GM19438 (cell line): ENCODE data around the gene IP6K1.
"Not testable (repeated sequence)": the region's sequence is repeated elsewhere in the genome, so short reads cannot be mapped to it uniquely, and the experiment has no call there.

ENCODE experiments used
- ATAC-seq: cut with Tn5 transposase; IDR thresholded peaks from one replicate; pipeline ENCODE4 v1.9.1; 2021; ENCODE audit warnings: low read depth; ENCODE audit not compliant: unreplicated experiment

IP6K1 gene

DNA sequence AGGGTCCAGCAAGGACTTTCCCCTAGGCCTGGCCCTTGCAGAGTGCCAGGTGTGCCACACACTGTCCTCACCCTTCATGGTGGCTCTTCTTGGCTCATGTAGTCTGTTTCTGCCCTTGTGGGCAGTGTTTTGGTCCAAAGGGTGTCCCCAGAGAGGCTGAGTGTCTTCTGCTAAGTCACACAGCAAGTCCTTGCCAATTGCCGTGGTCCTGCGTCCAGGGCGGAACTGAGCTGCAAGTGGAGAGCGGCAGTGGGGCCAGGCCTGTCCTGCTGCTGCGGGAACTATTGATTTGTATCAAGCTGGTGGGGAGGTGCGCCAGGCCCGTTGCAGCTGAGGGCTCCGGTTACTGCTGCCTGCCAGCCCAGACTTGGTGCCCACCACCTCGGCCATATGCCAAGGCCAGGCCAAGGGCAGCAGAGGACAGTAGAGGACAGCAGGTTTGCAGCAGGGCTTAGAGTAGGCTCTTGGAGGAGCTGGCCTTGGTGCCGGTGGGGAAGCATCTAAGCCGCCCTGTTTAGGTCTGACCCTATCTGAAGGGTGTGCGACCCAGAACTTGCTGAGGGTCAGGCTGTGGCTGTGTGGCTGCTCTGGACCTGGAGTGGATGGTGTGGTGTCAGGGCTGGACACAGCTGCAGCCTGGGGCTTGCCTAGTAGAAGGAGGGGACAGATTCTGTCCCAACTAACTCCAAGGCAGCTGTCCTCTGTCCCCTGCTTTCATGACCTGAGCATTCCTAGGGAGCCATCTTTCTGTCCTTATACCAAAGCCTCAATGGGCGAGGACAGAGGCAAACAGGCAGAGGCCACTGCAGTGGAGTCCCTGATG is 71.4 kb downstream of the IP6K1 start:
- no peak for ATAC-seq

DNA sequence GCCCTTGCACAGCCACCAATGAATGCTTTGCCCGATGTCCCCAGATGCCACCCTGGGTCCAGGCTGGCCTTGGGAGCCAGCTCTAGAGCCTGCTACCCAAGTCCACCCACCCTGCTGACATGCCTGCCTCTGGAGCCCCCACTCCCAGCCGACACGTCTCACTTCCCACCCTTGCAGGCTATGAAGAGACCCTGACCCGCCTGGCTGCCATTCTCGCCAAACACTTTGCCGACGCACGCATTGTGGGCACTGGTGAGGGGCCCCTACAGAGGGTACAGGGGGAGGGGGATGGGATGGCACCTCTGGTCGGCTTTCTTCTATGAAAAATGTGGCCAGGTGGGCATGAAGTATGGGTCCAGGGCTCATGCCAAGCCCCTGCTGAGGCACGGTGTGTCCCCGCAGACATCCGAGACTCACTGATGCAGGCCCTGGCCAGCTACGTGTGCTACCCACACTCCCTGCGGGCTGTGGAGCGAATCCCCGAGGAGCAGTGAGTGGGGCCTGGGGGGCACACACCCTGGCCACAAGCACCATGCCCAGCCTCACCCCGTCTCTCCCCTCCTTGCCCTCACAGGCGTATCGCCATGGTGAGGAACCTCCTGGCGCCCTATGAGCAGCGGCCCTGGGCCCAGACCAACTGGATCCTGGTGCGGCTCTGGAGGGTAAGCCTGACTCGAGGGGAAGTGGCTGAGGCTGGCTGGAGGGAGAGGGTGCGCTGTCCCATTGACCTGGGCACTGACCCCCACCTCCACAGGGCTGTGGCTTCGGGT is 72.8 kb downstream of the IP6K1 start:
- no peak for ATAC-seq

DNA sequence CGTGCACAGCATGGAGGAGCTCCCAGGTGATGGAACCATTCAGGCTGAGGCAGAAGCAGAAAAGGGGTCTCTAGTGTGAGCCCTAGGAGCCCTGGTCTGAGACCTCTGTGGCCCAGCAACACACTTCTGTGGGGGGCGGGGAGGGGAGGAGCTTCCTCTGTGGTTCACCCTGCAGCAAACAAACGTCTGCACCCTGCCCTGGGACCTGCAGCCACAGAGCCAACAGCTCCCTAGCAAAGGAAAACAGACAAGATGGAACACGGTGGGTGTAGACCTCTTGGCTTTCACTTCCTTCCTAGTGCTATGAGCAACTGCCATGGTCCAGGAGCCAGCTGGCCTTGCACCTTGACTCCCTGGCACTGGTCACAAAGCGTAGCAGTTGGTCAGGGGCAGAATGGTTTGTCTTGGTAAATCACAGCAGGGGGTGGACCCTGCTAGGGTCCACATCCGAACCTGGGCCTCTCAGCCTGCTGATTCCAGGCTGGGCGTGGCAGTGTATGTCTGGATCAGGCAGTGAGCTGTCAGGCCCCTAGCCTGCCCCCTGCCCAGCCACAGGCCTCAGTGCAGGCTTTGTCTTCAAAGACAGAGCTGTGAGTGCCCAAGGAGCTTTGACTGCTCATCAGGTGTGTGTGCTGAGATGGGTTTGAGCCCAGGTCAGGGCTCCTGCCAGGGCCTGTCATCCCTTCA is 73.6 kb downstream of the IP6K1 start:
- ATAC-seq, result no peak

DNA sequence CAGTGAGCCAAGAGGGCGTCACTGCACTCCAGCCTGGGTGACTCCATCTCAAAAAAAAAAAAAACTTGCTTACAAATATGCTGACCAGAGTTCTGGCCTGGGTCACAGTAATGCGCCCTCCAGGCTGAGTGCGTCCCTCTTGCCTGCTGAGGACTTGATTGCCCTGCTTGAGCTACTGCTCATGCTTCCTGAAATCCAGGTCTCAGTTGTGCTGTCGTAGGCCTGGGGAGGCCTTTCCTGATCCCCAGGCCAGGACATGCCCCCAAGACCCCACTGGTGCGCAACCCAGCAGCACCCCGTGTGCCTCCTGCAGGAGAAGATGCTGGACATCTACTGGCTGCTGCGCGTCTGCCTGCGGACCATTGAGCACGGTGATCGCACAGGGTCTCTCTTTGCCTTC is 74.2 kb downstream of the IP6K1 start:
- ATAC-seq, result no peak

DNA sequence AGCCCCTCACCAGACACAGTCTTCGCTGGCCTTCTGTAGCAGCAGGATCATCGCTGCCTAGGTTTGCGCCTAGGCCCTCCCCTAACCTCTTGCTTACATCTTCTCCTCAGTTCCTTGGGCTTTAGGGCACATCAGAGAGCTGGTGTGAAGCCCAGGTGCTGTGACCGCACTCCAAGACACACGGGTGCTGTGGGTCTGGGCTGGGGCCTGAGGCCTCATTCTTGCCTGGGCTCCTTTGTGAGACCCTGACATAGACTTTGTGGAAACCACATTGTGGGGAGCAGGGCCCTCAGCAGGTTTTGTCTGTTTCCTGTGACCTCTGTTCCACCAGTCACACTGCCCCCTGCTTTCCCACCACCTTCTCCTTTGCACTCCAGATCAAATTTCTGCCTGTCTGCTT is 74.9 kb downstream of the IP6K1 start:
- no peak for ATAC-seq

DNA sequence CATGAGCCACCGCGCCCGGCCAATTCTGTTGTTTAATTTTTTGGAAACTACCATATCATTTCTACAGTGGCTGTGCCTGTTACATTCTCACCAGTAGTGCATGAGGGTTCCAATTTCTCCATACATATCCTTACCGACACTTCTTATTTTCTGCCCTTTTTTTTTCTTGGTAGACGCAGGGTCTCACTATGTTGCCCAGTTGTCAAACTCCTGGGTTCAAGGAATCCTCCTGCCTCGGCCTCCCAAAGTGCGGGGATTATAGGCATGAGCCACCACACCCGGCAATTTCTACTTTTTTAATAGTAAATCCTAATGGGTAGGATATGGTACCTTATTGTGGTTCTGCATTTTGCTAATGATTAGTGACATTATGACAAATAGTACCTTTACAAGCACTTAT is 76.5 kb downstream of the IP6K1 start:
- ATAC-seq, result no peak

DNA sequence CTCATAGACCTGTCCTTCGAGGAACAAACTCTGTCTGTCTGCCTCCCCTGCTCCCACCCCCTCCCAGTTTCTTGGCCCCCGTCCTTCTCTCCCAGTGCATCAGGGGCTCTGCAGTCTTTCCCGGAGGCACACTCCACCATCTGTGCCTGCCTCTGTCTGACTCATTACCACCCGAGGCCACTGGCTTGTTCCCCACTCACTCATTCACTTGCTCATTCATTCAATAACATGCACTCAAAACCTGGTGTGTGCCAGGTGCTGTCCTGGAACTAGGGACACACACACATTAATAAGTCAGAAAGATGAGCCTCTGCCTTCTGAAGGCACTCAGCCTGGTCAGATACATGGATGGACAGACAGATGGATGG is 79.2 kb downstream of the IP6K1 start:
- ATAC-seq, result no peak

DNA sequence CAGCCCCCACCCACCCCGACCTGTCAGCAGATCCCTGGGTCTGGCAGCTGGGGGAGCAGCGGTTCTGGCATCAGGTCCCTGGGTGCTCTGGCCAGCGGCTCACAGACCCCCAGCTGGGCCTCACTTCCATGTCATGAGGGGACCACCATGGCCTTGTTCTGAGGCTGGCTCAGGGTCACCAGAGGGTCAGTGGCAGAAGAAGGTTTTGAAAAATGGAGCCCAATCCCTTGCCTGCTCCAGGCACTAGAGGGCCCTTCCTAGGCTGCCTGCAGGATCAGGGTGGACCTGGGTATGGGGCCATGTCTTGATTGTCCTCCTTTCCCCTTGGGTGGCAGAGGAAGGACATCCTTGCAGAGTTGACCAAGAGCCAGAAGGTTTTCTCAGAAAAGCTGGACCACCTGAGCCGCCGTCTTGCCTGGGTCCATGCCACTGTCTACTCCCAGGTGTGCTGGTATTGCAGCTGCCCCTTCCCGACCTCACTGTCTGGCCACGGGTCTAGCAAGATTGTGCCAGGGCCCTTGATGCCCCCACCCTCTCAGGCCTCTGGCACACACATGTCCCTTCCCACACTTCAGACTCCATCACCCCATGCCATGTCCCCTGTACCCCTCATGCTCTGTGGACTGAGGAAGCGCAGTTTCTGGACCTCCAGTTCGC is 79.8 kb downstream of the IP6K1 start:
- ATAC-seq, result no peak

DNA sequence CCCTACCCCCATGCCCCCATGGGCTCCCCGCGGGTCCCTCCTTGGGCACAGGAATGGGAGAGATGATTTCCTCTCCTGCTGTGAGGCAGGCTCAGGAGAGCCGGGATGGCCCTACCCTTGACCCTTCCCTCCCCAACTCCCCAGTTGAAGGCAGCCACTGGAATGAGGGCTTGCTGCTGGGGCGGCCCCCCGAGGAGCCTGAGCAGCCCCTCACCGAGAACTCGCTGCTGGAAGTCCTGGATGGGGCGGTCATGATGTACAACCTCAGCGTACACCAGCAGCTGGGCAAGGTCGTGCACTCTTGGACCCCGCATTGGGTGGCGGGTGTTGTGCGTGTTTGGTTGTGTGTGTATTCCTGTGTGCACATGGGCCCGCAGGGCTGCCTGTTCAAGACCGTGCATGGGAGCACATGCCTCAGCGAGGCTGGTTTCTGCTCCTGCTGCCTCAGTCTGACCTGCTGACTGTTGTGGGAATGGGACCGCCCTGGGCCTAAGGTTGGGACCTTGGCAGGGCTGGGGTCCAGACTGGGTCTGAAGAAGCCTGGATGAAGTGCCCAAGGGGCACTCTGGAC is 80.9 kb downstream of the IP6K1 start:
- ATAC-seq, result no peak

DNA sequence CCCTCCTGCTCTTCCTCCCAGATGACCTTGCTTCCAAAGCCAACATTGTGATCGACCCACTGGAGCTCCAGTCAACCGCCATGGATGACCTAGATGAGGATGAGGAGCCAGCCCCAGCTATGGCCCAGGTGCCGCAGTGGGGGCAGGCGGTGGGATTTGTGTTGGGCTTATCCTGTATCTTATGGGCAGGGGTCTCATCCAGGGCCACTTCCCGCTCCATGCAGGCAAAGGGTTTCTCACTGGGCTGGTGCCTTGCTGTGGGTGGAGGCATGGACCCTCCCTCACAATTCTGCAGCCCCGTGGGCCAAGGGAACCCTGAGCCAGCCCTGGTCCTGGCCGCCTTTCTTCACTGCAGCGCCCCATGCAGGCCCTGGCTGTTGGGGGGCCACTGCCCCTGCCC is 81.7 kb downstream of the IP6K1 start:
- no peak for ATAC-seq

DNA sequence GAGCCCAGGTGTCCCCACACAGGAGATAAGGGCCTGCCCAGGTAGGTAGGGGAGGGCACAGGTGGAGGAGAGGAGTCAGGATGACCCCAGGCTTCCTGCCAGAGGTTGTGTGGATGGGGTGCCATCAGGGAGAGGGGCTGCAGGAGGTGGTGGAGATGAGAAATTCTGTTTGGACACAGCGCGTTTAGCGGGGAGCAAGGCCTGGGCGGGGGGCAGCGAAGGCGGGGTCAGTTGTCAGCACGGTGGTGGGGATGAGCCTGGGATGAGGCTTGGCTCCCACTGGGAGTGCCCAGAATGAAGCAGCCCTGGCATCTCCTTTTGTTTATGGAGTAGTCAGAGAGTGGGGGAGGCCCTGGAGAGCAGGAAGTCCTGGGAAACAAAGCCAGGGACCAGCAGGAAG is 82.4 kb downstream of the IP6K1 start:
- no peak for ATAC-seq

DNA sequence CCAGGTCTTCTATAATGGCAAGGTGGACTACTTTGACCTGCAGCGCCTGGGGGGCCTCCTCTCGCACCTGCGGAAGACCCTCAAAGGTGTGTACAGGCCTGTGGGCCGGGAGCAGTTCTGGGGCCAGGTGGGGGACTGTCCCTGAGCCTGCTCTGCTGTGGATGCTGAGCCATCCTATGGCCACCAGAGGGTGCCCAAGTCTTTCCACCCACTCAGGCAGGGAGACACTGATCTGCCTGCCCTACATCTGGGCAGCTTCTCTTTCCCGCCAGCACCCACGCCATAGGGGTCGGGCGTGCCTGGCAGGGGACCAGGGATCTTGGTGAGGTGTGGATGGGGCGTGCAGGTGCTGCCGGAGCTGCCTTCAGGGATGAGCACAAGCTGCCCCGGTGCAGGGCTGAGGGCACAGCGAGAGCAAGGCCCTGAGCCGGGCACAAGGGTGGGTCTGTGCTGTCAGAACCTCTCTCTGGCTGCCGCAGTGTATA is 82.9 kb downstream of the IP6K1 start:
- no peak for ATAC-seq

DNA sequence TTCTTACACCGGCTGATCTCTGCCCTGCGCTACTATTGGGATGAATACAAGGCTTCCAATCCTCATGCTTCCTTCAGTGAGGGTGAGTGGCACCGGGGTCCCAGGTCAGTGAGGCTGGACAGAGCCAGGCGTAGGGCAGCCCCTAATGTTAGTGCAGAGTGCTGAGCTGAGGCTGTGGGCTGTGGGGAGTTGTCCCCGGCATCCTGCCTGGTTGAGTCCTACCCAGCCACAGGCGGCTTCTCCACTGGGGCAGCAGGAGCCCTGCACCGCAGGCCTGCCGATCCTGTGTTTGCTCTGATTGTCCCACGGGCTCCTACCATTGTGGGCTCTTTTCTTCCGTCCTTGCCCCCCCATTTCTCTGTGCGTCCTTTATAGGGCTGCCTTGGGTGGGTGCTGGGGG is 83.7 kb downstream of the IP6K1 start:
- no peak for ATAC-seq

DNA sequence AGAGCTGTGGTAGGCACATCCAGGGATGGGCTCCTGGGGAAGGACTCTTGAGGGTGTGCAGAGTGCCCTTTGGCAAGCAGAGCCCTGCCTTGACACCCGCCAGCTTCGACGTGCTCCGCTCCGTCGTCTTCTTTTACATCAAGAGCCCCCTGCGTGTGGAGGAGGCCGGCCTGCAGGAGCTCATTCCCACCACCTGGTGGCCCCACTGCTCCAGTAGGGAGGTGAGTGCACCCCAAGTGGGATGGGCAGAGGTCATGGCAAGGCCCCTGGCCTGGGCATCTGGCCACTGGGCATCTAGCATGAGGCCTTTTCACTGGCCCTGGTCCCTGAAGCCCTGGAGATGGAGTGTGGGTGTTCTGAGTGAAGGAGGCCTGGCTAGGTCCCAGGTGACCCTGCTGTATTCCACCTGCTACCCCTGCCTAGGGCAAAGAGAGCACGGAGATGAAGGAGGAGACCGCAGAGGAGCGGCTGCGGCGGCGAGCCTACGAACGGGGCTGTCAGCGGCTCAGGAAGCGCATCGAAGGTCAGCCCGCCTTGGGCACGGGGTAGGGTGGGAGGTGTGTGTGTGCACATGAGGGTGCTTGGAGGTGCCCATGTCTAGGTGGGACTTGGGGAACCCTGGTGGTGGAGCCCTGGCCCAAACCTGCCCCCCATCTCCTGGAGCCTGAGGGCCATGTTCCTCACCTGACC is 84.8 kb downstream of the IP6K1 start:
- no peak for ATAC-seq

DNA sequence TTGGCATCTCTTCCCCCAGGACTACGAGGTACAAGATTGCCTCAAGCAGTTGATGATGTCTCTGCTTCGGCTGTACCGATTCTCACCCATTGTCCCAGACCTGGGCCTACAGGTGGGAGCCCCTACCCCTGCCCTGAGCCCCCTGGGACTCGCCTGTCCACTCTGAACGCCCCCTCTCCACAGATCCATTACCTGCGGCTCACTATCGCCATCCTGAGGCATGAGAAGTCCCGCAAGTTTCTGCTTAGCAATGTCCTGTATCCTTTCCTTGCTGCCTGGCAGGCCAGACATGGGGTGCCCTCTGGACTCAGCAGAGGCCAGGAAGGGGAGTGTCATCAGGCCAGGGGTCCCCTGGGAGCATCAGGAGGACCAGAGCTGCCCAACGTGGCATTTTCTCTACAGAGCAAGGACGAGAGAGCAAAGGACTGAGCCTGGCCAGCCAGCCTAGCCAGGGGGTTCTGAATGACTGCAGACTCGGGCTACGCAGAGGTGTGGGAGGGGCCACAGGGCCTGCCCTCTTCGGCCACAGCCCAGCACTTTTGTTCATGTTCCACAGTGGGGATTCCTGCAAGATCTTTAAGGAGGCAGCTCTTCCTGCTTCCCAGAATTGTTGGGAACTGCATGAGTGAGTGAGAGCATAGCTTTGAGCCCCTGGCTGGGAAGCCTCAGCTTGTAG is 85.8 kb downstream of the IP6K1 start:
- no peak for ATAC-seq

DNA sequence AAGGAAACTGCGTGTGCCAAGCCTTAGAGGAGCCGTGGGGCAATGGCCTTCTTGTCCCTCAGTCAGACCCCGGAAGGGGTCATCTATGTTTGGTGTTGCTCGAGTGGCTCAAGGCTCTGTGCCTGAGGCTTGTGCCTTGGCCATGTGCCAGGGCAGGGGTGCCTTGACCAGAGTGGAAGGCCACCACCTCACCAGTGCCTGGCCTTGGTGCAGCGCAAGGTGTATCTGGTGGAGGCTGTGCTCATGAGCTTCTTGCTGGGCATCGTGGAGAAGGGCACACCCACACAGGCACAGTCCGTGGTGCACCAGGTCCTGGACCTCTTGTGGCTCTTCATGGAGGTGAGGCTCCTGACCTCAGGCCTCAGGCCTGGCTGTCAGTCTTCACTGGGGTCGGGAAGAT is 86.3 kb downstream of the IP6K1 start:
- ATAC-seq, result no peak

DNA sequence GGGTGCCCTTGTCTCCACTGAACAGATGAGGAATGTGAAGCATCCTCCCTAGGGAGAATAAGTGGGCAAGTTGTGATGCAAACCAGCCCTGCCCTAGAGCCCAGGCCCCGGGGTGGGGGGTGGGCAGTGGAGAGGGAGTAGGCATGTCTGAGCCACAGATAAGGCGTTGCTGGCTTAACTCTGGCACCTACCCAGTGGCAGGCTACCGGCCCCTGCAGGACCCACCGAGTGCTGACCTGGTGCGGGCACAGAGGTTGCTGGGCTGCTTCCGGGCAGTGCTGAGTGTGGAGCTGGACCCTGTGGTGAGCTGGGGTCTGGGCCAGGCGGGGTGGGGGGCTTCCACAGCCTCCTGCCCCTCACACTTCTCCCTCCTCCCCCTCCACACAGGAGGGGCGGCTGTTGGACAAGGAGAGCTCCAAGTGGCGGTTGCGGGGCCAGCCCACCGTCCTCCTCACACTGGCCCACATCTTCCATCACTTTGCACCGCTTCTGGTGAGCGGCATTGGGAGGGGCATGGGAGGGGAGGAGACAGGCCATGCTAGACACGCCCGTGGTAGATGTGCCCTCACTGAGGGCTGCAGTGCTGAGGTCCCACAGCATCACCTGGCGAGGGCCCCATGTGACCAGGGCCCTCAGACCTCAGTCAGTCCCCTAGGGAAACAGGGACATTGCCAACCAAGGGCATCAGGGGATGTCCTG is 86.9 kb downstream of the IP6K1 start:
- ATAC-seq, result no peak

DNA sequence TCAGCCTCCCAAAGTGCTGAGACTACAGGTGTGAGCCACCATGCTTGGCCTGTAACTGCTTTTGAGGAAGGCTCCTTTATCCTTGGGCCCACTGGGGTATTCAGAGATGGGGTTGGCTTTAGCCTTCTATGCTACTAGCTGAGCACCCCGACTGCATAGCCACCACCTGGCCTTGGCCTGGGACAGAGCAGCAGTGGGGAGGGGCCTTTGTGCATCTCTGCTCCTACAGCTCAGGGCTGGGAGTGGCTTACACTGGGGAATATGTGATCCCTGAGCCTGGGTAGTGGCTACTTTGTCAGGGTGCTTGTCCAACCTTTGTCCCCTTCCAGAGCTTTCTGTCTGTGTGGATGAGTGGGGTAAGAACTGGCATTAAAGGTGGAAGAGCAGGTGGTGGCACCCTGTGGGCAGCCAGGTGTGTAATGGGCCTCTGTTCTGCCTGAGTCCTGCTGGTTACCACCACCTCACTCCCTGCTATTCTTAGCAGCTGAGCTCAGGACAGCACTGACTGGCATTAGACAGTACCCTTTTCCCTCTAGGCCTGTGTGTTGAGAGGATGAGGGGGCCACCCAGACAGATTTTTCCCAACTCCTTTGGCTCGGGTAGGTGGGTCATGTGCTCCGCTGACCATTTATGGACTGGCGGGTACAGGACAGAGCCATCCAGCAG is 90.9 kb downstream of the IP6K1 start:
- ATAC-seq, result not testable (repeated sequence)
